Measurements from ENCODE around the gene NISCH.

DNA sequence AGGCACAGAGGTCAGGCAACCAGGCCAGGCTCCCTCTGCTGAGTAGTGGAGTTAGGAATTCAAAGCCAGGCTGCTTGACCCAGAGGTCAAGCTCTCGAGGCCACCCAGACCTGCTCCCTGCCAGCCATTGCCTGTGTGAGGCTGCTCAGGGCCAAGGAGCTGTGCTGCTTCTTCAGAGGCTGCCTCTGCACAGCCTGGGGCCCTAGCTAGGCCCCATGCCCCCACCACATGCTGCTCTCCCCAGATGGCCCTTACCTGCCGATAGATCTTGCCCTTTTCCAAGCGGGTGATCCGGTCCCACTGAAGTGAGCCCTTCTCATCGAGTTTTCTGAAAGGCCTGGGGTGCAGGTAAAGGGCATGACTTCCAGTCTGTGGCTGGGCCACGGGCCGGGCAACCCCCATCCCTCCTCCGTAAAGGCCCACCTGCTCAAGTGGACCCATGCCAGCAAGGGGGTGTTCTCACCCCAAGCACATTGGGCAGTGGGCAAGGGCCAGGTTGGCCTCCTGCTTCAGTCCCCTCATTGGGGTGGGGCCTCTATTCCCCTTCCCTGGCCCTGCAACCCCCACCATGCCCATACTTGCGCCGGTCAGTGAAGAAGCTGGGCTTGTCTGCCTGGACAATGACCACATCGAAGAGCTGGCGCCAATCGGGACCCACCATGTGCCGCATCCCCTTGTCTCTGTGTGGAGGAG, 71.8 kb downstream of the NISCH start:
- no peak for TF ChIP-seq CTCF (IDR thresholded peaks at IDR 0.05)
- TF ChIP-seq, protein P1, sequence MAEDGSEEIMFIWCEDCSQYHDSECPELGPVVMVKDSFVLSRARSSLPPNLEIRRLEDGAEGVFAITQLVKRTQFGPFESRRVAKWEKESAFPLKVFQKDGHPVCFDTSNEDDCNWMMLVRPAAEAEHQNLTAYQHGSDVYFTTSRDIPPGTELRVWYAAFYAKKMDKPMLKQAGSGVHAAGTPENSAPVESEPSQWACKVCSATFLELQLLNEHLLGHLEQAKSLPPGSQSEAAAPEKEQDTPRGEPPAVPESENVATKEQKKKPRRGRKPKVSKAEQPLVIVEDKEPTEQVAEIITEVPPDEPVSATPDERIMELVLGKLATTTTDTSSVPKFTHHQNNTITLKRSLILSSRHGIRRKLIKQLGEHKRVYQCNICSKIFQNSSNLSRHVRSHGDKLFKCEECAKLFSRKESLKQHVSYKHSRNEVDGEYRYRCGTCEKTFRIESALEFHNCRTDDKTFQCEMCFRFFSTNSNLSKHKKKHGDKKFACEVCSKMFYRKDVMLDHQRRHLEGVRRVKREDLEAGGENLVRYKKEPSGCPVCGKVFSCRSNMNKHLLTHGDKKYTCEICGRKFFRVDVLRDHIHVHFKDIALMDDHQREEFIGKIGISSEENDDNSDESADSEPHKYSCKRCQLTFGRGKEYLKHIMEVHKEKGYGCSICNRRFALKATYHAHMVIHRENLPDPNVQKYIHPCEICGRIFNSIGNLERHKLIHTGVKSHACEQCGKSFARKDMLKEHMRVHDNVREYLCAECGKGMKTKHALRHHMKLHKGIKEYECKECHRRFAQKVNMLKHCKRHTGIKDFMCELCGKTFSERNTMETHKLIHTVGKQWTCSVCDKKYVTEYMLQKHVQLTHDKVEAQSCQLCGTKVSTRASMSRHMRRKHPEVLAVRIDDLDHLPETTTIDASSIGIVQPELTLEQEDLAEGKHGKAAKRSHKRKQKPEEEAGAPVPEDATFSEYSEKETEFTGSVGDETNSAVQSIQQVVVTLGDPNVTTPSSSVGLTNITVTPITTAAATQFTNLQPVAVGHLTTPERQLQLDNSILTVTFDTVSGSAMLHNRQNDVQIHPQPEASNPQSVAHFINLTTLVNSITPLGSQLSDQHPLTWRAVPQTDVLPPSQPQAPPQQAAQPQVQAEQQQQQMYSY (CRISPR knock-in tag; IDR thresholded peaks at IDR 0.05) = no peak
- no peak for TF ChIP-seq SOX15 (CRISPR knock-in tag; IDR thresholded peaks at IDR 0.05)
- no peak for TF ChIP-seq ZNF121 (CRISPR knock-in tag; IDR thresholded peaks at IDR 0.05)
- TF ChIP-seq, protein P2, sequence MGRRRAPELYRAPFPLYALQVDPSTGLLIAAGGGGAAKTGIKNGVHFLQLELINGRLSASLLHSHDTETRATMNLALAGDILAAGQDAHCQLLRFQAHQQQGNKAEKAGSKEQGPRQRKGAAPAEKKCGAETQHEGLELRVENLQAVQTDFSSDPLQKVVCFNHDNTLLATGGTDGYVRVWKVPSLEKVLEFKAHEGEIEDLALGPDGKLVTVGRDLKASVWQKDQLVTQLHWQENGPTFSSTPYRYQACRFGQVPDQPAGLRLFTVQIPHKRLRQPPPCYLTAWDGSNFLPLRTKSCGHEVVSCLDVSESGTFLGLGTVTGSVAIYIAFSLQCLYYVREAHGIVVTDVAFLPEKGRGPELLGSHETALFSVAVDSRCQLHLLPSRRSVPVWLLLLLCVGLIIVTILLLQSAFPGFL (CRISPR knock-in tag; IDR thresholded peaks at IDR 0.05; ENCODE audit: borderline replicate concordance) = no peak
- no peak for TF ChIP-seq JUN (CRISPR knock-in tag; IDR thresholded peaks at IDR 0.05)
- no peak for TF ChIP-seq ZNF232 (CRISPR knock-in tag; IDR thresholded peaks at IDR 0.05)
- no peak for TF ChIP-seq ZNF317 (CRISPR knock-in tag; IDR thresholded peaks at IDR 0.05; ENCODE audit: borderline replicate concordance, low read depth)
